T-helper 2 cell treated with Interferon-gamma antibody and Interleukin-4, amounts not matched to agents 5 μg/mL and 100 μg/mL, for 36 hours (primary cell): ENCODE data around the gene TRIM17.

Experiments used
- DNase-seq: peaks from one replicate; pipeline ENCODE4 v3.0.0; 2021; ENCODE audit warnings: low spot score
- H3K27ac Mint-ChIP-seq: one replicate; pipeline ENCODE4 v1.8.0; 2021; ENCODE audit warnings: mild to moderate bottlenecking, mixed read lengths
- H3K27me3 Mint-ChIP-seq: one replicate; pipeline ENCODE4 v1.8.0; 2021; ENCODE audit warnings: low read depth, mixed read lengths
- H3K36me3 Mint-ChIP-seq: one replicate; pipeline ENCODE4 v1.8.0; 2021; ENCODE audit warnings: low read depth, mixed read lengths
- H3K4me1 Mint-ChIP-seq: one replicate; pipeline ENCODE4 v1.8.0; 2021; ENCODE audit warnings: low read depth, mixed read lengths
- H3K4me3 Mint-ChIP-seq: one replicate; pipeline ENCODE4 v1.8.0; 2022; ENCODE audit warnings: mild to moderate bottlenecking, moderate library complexity, mixed read lengths
- H3K9me3 Mint-ChIP-seq: one replicate; pipeline ENCODE4 v1.8.0; 2021; ENCODE audit warnings: mixed read lengths

Gene TRIM17

DNA sequence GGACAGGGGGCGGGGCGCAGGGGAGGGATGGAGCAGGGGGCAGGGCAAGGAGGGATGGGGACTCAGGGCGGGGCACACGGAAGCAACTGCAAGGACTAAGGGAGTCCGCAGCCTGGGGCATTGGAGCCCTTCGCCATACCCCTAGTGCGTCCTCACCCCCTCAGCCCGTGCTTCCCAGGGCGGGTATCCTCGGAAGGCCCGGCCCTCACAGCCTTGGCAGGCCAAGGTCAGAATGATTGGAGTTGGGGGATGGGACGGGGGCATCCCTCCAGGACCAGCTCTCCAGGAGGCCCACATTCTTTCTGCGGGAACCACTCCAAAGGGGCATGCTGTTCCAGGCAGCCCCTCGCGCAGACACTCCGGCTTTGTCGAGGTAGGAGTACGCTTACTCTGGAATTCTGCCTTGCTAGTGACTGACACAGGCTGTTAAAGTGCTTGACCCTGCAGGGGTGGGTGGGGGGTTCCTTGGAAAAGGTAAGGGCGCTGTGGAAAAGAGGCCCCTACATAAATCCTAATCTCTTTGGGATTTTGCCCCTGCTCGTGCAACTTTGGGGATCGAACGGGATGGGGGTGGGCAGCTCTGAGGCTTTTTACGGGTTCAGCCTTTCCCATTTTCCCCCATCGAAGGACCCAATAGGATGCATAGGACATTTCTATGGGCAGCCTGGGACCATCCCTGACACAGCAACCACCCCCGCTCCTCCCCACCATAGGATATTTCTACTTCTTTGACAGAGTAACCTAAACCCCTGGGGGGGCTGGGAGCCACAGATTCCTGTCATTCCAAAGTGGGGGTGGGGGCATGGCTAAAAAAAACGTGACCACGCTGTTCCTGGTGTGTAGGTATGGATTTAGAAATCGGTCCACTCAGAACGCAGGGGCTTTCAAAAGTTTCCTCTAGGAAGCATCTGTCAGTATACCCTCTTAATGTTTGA is 9.3 kb downstream of the TRIM17 start:
- Mint-ChIP-seq H3K27ac (peak overlapping the region; percentile 69), H3K27me3 (no peaks in the 10 kb centered on the region), H3K36me3 (peaks cover 35% of the 10 kb centered on the region), H3K4me3 (peak overlapping the region; percentile 83), H3K4me1 (peaks cover 30% of the 10 kb centered on the region), H3K9me3 (no peaks in the 10 kb centered on the region)
- DNase-seq, result no peak

DNA sequence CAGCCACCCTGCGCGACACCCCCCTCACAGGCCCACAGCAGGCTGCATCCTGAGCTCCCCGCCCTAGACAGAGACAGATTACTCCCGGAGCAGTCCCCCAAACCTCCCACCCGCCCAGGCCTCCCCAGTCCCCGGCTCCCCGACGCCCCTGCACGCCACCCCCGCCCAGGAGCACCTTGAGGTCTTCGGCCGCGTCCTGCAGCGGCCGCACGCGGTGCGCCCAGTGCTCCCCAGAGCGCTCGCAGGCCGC is 10.8 kb downstream of the TRIM17 start:
- Mint-ChIP-seq H3K27ac (peak overlapping the region; percentile 94), H3K36me3 (peaks cover 30% of the 10 kb centered on the region), H3K4me1 (peaks cover 33% of the 10 kb centered on the region), H3K4me3 (peak overlapping the region; percentile 94), H3K9me3 (no peaks in the 10 kb centered on the region), H3K27me3 (no peaks in the 10 kb centered on the region)
- DNase-seq, result no peak

DNA sequence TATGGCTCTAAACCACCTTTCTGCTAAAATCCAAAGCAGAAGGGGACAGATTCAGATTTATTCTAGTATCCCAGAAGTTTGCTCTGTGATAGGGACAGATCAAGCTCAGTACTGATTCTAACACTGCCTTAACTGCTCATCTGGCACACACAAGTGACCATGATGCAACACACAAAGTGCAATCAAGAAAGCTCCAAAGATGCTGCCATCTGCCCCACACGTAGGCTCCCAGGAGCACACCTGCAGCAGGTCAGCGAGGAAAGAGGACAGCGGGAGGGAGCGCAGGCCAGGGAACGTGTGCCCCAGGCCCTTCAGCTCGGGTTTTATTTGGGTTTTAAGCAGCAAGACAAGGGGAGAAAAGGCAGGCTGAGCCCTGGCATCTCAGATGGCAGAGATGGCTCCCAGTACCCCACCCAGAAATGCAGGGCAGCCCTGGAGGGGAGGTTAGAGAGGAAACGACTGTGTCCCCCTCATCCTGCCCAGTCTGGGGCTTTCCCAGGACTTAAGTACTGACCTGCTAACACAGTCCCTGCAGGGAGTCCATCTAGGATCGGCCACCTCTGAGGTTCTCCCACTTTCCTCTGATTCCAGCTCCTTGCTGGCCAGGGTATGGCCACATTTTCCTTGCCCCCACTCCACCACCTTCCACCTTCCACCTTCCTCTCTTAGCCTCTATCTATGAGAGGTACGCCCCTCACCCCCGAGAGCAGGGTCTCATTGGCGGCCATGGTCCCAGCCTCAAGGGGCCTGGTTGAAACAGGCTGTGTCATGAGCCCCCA is 11.3 kb downstream of the TRIM17 start:
- H3K27ac Mint-ChIP-seq, result peak overlapping the region; percentile 94
- no peak for DNase-seq
- H3K27me3 Mint-ChIP-seq, result no peaks in the 10 kb centered on the region
- H3K4me3 Mint-ChIP-seq, result peak overlapping the region; percentile 94
- H3K36me3 Mint-ChIP-seq, result peaks cover 33% of the 10 kb centered on the region
- no peaks in the 10 kb centered on the region for H3K9me3 Mint-ChIP-seq
- H3K4me1 Mint-ChIP-seq, result peaks cover 33% of the 10 kb centered on the region

DNA sequence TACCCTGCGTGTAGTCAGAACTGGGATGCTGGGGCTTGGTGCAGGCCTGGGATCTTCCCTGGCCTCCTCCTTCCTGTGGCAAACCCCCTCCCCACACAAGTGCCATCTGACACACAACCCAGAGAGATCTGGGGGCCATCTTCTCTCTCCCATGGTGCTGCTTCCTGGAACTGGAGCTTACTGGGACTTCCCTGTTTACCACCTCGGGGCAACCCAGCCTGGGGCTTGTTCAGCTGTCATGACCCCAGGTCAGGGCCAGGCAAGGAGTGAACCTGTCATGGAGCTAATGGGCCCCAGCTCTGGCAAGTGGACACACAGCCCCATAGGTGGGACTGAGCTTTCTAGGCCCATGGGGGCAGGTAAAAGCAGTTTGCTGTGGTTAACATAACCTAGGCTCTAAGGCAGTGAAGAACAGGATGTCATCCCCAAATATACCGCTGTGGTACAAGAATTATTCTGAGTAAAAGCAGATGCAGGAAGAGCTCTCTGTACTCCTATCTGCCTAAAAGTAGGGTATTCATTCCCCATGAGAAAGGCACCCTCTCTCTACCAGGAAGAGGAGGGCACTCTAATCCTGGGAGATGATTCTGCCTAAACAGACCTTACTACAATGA is 12.4 kb downstream of the TRIM17 start:
- H3K9me3 Mint-ChIP-seq, result no peaks in the 10 kb centered on the region
- no peaks in the 10 kb centered on the region for H3K27me3 Mint-ChIP-seq
- peak; percentile 21 for DNase-seq
- H3K27ac Mint-ChIP-seq, result peak overlapping the region; percentile 60
- H3K36me3 Mint-ChIP-seq, result peaks cover 41% of the 10 kb centered on the region
- peaks cover 35% of the 10 kb centered on the region for H3K4me1 Mint-ChIP-seq
- peak overlapping the region; percentile 94 for H3K4me3 Mint-ChIP-seq

DNA sequence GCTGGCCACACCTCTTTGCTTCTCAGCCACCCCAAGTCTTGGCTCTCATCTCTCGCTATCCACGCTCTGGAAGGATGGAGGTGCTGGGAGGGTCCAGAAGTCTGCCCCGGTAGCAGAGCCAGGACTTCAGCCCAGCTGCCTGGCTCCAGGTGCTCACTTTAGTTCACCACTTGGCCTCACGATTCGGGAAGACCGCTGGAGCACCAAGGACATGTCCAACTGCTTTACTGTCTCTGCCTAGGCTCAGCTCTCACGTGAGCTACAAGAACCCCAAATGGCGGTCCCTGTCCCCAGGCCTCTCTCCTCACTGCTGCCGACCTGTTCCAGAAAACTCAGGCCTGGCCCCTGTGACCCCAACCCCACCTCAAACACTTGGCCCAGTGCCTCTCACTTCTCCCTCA is 13.4 kb downstream of the TRIM17 start:
- H3K36me3 Mint-ChIP-seq, result peaks cover 41% of the 10 kb centered on the region
- peaks cover 35% of the 10 kb centered on the region for H3K4me1 Mint-ChIP-seq
- no peaks in the 10 kb centered on the region for H3K9me3 Mint-ChIP-seq
- no peak for DNase-seq
- peak overlapping the region; percentile 47 for H3K27ac Mint-ChIP-seq
- peak overlapping the region; percentile 94 for H3K4me3 Mint-ChIP-seq
- no peaks in the 10 kb centered on the region for H3K27me3 Mint-ChIP-seq

DNA sequence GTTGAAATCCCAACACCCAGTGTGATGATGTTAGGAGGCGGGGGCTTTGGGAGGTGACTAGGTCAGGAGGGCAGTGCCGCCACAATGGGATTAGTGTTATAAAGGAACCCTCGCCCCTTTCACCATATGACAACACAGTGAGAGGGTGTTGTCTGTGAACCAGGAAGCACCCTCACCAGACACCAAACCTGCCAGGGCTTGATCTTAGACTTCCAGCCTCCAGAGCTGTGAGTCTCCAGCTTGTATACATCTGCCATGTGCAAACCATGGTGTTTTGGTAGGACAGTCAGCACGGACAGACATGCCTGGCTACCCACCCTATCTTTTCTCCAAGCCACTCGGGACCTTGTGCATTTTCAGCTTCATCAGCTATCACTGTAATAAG is 14.0 kb downstream of the TRIM17 start:
- H3K4me3 Mint-ChIP-seq, result no peak overlapping the region
- H3K27ac Mint-ChIP-seq, result peak overlapping the region; percentile 34
- peaks cover 39% of the 10 kb centered on the region for H3K4me1 Mint-ChIP-seq
- H3K36me3 Mint-ChIP-seq, result peaks cover 47% of the 10 kb centered on the region
- no peaks in the 10 kb centered on the region for H3K27me3 Mint-ChIP-seq
- no peak for DNase-seq
- H3K9me3 Mint-ChIP-seq, result no peaks in the 10 kb centered on the region

DNA sequence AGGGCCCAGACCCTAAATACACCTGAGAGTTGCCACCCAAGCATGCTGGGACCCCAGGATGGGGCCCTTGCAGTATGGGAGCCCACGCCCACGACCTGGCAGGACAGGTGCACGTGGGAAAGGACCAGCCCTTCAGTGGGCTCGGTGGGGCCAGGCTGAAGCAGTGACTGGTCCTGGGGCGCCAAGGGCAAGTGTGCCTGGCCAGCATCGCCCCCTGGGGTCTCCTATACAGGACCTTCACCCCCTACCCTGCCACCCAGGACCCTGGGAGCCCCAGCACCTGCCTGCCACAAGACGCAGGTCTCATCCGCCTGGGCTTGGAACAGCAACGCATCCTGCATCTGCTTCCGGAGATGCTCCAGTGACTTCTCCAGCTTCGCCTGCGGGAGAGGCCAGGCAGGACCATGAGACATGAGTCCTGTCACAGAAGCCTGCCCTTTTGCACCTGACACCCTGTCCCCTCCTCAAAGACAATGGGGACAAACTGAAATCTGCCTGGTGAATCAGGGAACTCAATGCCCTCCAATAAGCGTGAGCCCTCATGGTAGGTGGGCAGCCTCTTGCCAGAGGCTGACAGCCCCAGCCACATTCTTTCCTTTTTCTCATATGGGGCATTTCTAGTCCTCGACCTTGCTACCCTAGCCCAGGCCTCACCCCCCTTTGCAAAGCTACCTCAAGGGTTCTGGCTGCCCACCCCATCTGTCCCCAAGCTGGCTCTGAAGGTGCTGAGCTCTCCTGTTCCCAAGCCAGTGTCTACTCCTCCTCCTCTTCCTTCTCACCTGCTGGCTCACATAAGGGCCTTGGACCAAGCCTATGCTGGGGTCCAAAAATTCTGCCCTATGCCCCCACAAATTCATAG is 14.7 kb downstream of the TRIM17 start:
- no peak overlapping the region for H3K4me3 Mint-ChIP-seq
- H3K4me1 Mint-ChIP-seq, result peaks cover 42% of the 10 kb centered on the region
- H3K36me3 Mint-ChIP-seq, result peaks cover 49% of the 10 kb centered on the region
- H3K27ac Mint-ChIP-seq, result peak overlapping the region; percentile 34
- no peaks in the 10 kb centered on the region for H3K9me3 Mint-ChIP-seq
- DNase-seq, result no peak
- no peaks in the 10 kb centered on the region for H3K27me3 Mint-ChIP-seq

DNA sequence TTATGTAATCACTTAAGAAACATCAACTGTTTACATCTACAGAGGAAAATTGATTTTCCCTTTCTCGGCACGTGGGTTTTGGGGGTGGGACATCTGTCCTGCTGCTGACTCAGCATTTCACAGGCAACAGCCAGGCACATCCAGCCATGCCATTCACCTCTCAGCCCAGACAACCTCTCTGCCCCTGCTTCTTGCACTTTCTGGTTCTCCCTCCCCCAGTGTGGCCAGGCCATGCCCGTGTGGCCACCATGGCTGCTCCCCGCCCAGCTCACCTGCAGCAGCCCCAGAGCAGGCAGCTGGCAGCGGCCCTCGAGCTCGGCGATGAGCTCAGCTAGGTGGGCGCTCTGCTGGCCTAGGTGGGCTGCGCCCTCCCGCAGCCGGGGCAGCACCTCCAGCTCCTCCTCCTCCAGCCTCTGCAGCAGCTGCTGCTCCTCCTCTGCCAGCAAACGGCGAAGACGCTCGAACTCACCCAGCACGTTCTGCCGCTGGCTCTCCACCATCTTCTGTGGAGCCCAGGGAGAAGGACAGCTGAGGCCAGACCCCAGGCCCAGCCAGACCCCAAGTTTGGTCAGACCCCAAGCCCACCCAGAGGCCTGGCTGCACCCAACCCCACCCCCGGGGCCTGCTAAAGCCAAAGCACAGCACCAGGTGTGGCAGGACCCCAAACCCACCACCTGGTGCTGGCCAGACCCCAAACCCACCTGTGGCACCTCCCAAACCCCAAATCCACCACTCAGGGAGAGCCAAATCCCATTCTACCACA is 15.8 kb downstream of the TRIM17 start:
- no peak for DNase-seq
- peaks cover 42% of the 10 kb centered on the region for H3K4me1 Mint-ChIP-seq
- no peaks in the 10 kb centered on the region for H3K9me3 Mint-ChIP-seq
- no peak overlapping the region for H3K27ac Mint-ChIP-seq
- H3K27me3 Mint-ChIP-seq, result no peaks in the 10 kb centered on the region
- no peak overlapping the region for H3K4me3 Mint-ChIP-seq
- peaks cover 56% of the 10 kb centered on the region for H3K36me3 Mint-ChIP-seq

DNA sequence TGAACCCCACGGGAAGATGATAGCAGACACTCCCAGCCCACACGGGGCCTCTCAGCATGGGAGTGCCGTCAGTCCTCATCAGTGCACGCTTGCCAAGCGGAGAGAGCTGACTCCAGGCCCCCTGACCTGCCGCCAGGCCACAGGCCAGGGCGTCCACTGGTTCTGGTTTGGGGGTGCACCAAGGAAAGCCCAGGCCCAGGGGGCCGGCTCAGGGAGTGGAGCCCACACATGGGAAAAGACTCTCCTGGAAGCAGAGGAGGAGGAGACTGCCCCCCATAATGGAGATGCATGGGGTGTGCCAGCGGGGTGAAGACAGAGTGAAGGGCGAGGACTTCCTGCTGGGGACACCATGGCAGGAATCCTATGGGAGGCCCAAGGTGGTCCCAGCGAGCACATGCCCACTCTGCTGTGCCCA is 16.4 kb downstream of the TRIM17 start:
- H3K4me3 Mint-ChIP-seq, result no peak overlapping the region
- no peaks in the 10 kb centered on the region for H3K27me3 Mint-ChIP-seq
- no peak overlapping the region for H3K27ac Mint-ChIP-seq
- no peak for DNase-seq
- no peaks in the 10 kb centered on the region for H3K9me3 Mint-ChIP-seq
- peaks cover 57% of the 10 kb centered on the region for H3K36me3 Mint-ChIP-seq
- H3K4me1 Mint-ChIP-seq, result peaks cover 39% of the 10 kb centered on the region

DNA sequence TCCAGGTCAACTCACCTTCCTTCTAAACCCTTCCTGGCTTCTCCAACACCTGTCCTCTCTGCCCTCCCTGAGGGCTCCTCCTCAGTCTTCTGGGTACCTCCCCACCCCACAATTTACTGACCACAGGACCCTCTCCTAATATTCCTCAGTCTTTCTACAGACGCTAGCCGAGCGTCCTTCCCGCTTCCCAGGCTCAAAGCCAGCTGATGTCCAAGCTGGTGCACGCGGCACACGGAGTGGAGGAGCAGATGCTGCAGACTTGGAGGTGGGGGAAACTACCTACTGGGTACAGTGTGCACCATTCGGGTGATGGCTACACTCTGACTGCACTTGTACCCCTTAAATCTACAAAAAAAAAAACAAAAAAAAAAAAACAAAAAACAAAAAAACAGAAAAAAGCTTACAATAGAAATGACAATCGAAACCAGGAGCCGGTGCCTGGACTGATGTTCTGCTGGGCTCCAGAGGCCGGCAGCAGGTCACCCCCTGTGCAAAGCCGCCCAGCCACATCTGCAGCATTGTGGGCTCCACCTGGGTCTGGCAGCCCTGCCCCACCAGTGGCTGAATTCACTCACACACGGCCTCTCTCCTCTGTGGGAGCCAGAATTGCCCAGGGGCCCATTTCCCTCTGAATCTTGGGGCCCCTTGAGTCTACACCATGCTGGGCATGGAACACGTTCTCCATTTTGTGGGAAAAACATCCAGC is 17.0 kb downstream of the TRIM17 start:
- Mint-ChIP-seq H3K9me3 (no peaks in the 10 kb centered on the region), H3K36me3 (peaks cover 52% of the 10 kb centered on the region), H3K27ac (peak overlapping the region; percentile 61), H3K27me3 (no peaks in the 10 kb centered on the region), H3K4me1 (peaks cover 33% of the 10 kb centered on the region), H3K4me3 (no peak overlapping the region)
- no peak for DNase-seq

DNA sequence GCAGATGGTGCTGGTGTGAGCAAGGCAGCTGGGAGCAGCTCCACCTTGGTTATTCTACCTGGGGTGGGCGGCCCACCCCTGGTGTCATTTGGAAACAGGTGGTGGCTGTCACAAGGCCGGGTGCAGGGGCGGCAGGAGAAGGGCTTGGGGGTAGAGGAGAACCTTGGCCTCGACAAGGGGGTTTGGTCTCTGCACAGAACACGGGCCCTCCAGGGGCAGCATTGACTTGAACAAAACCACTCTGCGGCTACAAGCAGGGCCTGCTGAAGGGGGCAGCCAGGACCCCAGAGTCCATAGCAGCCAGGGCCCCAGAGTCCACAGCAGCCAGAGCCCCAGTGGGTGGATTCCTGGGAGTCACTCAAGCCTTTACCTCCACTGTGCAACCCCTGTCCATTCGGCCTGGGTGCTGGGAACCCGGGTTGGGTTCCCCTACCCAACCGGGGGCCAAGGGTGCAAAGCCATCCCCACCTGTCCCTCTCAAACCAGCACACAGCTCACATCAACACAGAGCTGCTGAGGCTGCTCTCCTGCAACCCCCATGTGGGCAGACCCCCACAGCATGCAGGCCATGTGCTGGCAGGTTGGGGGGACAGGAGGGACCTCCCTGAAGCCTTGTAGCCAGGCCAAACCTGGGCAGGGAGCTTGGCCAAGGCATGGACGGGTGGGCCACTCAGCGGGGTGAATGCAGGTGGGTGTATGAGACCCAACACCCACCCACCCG is 17.8 kb downstream of the TRIM17 start:
- no peak overlapping the region for H3K4me3 Mint-ChIP-seq
- H3K36me3 Mint-ChIP-seq, result peaks cover 45% of the 10 kb centered on the region
- no peaks in the 10 kb centered on the region for H3K9me3 Mint-ChIP-seq
- no peak for DNase-seq
- peaks cover 26% of the 10 kb centered on the region for H3K4me1 Mint-ChIP-seq
- H3K27ac Mint-ChIP-seq, result no peak overlapping the region
- H3K27me3 Mint-ChIP-seq, result no peaks in the 10 kb centered on the region

DNA sequence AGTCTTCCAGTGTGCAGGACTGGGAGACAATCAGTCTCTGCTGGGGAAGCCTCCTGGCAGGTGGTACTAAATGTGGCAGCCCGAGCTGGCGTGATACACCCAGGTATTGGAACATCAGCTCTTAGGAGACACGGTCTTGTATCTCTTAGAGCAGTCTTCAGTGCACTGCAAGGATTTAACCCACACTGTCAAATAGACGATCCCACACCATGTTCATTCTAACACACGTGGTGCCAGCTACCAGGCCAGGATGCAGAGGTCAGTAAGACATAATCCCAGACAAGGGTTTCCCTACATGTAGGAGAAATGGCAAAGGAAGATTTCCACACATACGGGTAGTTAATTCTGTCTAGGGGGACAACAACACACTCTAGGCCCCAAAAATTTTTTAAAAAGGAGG is 18.7 kb downstream of the TRIM17 start:
- Mint-ChIP-seq H3K27me3 (no peaks in the 10 kb centered on the region), H3K4me1 (peaks cover 18% of the 10 kb centered on the region), H3K27ac (peak overlapping the region; percentile 77), H3K4me3 (no peak overlapping the region), H3K36me3 (peaks cover 39% of the 10 kb centered on the region), H3K9me3 (no peaks in the 10 kb centered on the region)
- DNase-seq, result no peak
